H1 (cell line): ENCODE results near the gene MGLL. TPM values are rescaled to one million over a fixed set of nuclear protein-coding genes. Genes with fewer than 3 reads are reported as not detected.

ENCODE experiments used
- EGR1 ChIP-seq: IDR thresholded peaks from 2 replicates; pipeline ENCODE4 v1.6.1; 2011; ENCODE audit warnings: low read depth, low read length, borderline replicate concordance
- JUN ChIP-seq: IDR thresholded peaks from 2 replicates; pipeline ENCODE4 v1.6.1; 2011; ENCODE audit warnings: low read depth, mild to moderate bottlenecking, improper control_type of control experiment, low read length
- JUND ChIP-seq: IDR thresholded peaks from 2 replicates; pipeline ENCODE4 v1.6.1; 2011; ENCODE audit warnings: mild to moderate bottlenecking, improper control_type of control experiment, low read length
- KDM1A ChIP-seq: fragments of 200-600, 300-600 bp; sonication (generic); IDR thresholded peaks from 2 replicates; pipeline ENCODE4 v1.7.1; 2016; ENCODE audit warnings: mild to moderate bottlenecking, low read length, borderline replicate concordance
- POU5F1 ChIP-seq: IDR thresholded peaks from 2 replicates; pipeline ENCODE4 v1.6.1; 2011; ENCODE audit warnings: low read depth, mild to moderate bottlenecking, low read length, moderate library complexity
- RBBP5 ChIP-seq: IDR thresholded peaks from 2 replicates; pipeline ENCODE4 v1.7.1; 2012; ENCODE audit warnings: low read depth, mild to moderate bottlenecking, inconsistent platforms, low read length, moderate library complexity, borderline replicate concordance
- polyA plus RNA-seq, 7 experiments: library from polyadenylated mRNA; depleted of rRNA in 3 of 7; stranded (reverse) in 5 of 7; unstranded in 2 of 7; fragments of >200 nt in 5 of 7; fragments of 200-250 nt in 2 of 7; gene quantifications; 1 replicate in 5 of 7; 2 replicates in 1 of 7; 4 replicates in 1 of 7; pipeline versions ENCODE4 v1.2.1 to v1.2.3, GENCODE V29; 2011 to 2013; ENCODE audit warnings: missing spikeins in 2 of 7, mixed read lengths in 2 of 7
- total RNA-seq: library from RNA; stranded (reverse); fragmentation: NEBNext Ultra II Directional; extraction: Animal tissue kit (Norgen Biotek cat#: 25700); gene quantifications from 2 replicates; pipeline ENCODE4 v1.2.1, GENCODE V29; 2021

Gene MGLL
- total and polyA plus RNA-seq, 2 of the 8 experiments (the other 6 are each of a cell fraction or from before 2014, with no cell fraction given), result 0.05 to 0.34 TPM

DNA sequence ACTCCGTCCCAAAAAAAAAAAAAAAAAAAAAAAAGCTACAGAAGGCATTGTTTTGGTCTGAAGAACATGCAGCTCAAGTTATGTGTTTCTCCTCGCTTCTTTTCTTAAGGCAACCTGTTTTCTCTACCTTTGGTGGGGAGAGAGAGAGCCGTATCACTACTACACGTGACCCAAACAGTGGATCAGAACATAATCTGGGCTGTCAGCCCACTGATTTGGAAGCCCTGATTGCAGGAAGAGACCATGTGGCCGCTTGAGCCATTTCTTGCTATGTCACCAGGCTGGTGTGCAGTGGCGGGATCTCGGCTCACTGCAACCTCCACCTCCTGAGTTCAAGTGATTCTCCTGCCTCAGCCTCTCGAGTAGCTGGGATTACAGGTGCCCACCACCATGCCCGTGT is 79.7 kb downstream of the MGLL start (continued):
- TF ChIP-seq KDM1A (no peak), EGR1 (no peak), JUN (no peak), POU5F1 (no peak), JUND (no peak), RBBP5 (no peak)
